Fibroblast of gingiva (primary cell): ENCODE data around the gene SLC39A6.
"Not testable (repeated sequence)": the region's sequence is repeated elsewhere in the genome, so short reads cannot be mapped to it uniquely, and the experiment has no call there.

ENCODE experiments used
- DNase-seq: peaks from one replicate; pipeline ENCODE4 v3.0.0-alpha.2; 2011; ENCODE audit warnings: low read depth

SLC39A6 gene

DNA sequence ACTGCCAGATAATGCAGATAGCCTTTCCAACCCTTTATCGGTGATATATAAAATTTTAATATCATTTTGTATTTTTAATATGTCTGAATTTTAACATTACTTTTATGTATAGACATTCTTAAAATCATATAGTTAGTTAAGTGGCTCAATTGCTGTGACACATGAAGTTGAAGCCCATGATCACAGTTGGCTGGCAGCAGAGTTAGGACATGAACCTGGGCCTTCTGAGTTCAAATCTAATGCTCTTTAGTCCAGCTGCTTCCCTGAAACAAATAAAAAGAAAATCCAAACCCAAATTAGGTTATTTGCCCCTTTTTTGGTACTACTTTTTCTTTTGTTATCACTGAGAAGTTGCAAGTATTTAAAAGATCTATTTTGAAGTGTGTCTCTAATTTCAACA is 6.1 kb upstream of the SLC39A6 start:
- DNase-seq, result no peak

DNA sequence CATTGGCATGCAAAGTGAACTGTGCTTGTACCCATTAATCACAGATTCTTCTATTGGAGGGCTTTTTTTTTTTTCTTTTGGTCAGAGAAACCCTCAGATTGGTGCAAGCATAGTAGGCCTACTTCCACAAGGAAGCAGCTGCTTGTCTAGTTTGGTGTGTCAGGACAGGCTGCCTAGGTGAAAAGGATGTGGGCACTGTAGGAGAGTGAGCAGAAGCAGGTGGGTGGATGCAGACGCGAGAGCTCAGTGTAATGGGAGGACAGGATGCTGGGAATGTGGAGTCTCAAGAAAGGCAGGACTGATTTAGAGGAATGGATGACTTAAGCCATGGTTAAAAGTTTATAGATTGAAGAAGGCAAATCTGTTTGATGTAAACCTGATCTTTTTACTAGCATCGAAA is 3.6 kb upstream of the SLC39A6 start:
- no peak for DNase-seq

DNA sequence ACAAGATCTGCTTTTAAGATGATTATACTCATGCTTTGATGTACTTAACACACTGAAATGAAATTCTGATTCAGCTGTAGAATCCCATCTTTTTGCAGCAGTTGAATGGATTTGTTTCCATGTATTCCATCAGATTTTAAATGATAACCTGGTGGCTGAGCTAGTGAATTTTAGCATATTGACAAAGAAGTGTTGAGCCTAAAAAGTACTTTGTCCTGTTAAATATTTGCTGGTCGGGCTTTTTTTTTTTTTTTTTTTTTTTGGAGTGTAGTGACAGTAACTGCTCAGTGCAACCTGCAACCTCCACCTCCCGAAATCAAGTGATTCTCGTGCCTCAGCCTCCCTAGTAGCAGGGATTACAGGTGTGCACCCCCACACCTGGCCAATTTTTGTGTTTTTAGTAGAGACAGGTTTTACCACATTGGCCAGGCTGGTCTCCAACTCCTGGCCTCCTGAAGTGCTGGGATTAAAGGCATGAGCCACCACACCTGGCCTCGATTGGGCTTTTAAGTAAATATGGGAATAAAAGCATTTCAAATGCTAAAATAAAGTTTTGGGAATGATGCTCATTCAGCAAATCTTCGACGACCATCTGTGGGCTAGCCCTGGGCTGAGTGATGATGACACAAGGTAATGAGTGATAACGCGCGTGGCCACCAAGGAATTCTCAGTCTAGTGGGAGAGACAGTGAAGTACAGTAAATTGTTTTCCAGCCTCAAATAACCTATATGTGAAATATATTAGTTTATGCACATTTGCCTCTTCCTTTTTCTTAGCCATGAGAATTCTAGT is 2.7 kb upstream of the SLC39A6 start:
- DNase-seq, result no peak

DNA sequence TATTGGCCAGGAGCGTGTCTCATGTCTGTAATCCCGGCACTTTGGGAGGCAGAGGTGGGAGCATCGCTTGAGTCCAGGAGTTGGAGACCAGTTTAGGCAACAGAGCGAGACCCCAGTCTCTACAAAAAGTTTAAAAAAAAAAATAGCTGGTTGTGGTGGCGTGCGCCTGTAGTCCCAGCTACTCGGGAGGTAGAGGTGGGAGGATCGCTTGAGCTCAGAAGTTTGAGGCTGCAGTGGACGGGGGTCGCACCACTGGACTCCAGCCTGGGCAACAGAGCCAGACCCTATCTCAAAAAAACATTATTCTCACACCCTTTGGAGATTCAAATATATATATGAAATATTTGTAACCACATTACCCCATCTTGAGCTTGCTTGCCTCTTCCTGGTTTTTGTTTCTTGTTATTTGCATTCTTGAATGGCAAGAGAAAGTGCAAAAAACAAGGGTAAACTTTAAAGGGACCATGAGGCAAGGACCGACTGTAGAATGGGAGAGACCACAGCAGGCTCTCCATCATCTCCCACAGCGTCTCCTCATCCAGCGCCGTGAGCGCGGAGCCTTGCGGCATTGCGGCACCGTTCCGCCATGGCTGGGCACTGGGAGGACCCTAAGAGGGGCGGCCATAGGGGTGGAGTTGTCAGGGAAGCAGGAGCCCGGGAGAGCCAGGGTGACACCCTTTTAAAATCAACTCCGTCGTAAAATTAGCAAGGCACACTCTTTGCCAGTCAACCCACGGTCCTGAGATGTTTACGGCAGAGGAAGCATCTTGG is 1.9 kb upstream of the SLC39A6 start:
- DNase-seq, result no peak

DNA sequence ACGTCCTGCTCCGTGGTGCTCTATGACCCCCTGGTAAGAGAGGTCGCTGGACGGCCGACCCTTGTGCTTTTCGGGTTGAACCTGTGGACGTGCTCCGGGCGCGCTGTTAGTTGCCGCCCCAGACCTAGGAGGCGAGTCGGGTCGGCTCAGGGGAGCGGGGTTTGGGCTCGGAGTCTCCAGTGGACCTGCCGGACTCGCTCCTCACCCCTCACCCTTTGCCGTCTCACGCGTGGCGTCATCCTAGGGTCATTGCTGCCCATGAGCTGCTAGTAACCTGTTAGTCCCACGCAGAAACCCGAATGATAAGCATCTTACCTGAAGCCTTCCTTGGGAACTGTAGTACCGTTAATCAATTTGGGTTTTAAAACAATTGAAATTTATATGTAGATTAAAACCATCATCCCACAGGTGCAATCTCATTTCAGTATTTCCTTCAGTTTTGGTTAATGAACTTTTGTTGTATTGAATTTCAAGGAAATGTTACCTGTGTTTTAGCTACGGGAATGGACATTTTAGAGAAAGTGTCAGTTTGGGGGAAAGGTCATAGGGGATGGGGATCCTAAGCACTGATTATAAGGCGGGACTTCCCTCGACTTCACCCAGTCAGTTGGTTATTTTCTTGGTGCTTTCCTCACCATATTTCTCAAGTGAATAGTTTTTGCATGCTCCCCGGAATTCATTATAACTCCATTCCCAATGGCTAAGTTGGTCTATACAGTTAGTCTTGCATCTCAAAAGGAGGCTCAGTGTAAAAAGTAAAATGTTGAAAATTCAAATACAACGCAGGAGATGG is 1.1 kb upstream of the SLC39A6 start:
- no peak for DNase-seq

DNA sequence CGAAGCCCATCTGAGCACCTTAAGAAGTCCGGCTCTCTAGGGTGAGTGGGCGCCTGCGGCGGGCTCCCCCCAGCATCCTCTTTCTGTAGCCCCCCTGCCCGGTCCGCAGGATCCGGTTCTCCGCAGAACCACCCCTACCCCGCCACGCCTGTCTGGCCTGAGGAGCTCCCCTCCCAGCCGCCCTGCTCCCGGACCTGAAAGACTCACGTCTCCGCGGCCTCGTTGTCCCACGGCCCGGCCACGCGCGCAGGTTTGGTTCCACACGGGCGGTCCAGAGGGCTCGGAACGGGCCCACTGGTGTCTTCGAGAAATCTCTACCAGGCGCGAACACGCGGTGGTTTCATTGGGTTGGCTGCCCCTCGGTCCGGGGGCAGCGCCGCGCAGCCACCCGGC is 237 bp downstream of the SLC39A6 start:
- DNase-seq, result no peak

DNA sequence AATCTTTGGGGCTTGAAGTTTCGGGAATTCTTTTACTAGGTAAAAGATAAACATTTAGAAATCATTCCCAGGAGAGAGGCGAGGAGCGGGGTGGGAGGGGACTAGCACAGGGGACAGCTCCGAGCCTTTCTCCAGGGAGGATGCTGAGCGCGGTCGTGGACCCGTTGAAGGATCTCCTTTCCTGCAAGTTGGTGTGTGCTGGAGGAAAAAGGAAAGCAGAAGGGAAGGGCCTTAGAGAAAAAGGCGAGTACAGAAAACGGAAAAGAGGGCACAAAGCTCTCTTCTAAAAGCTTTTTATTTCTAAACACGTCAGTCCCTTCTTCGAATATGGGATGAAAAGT is 640 bp downstream of the SLC39A6 start:
- DNase-seq, result peak; percentile 31

DNA sequence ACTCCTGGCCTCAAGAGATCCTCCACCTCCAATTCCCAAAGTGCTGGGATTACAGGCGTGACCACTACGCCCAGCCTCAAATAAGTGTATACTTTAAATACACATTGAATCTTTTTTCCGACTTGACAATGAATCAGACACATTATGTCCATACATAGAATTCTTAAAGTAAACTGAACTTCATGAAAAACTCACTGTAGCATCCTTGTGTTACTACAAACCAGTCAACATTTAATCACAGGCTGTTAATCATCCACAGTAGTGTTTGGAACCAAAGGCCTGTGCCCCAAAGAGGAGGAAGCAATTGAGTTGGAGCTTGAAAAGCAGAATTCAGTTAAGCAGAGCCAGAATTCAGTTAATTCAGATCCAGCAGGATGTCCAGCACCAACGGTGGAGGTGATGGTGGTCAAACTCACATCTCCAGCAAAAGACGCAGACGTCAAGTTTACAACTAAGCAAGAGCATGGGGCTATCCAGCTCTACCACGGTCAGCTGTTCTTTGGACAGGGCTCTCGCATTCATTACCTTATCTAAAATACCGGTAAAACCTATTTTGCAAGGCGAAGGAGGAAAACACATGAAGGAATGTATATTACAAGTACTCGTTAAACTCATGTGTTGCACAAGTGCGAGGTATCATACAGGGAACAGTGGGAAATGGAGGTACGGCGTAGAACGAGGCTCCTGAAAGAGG is 1.2 kb downstream of the SLC39A6 start:
- no peak for DNase-seq

DNA sequence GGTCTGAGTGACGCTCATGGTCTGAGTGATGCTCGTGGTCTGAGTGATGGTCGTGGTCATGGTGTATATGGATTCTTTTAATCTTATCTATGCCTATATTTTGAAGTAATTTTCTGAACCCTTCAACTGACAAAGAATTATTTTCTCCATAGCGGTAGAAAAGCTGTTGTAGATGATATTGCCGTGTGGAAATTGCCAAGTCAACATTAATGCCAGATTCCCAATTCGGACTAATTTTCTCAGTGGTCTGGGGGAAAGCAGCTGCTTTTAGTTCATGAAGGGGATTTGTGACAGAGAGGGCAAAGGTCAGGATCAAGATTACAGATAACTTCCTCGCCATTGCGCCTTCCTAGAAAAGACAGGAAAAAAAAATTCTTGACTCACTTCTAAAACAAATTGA is 2.5 kb downstream of the SLC39A6 start:
- DNase-seq, result no peak

DNA sequence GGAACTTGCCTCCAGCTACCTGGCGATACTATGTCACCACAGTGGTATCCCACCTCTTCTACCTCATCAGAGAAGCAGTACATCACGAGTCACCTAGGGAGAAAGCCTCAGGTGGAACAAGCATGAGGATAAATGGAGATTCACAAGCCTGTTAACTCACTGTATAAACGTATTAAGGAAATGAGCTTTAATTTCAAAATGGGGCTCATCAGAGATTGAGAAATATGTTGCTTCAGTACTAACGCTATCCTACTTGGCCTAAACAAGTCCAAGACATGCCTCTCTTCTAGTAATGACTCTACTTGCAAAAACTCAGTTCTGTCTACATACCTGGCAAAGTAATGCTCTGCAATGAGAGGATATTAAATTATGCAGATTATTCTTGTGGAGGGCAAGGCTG is 4.3 kb downstream of the SLC39A6 start:
- peak; percentile 3 for DNase-seq

DNA sequence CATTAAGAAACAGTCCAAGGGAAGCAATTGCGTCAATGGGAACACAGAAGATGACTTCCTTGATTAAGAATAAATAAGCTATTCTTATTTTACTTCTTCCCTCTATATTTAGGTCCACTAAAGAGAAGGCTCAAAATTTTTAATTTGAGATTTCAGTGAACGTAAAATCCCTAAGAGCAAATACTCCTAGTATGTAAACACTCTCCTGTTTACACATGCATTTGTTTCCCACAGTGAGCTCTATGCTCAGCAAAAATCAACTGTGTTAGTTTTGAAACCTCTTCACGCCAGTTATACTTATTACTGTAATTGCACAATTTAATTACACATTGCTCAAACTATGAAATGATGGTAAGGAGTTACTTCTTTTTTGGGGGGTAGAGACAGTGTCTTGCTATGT is 8.8 kb downstream of the SLC39A6 start:
- DNase-seq, result no peak

DNA sequence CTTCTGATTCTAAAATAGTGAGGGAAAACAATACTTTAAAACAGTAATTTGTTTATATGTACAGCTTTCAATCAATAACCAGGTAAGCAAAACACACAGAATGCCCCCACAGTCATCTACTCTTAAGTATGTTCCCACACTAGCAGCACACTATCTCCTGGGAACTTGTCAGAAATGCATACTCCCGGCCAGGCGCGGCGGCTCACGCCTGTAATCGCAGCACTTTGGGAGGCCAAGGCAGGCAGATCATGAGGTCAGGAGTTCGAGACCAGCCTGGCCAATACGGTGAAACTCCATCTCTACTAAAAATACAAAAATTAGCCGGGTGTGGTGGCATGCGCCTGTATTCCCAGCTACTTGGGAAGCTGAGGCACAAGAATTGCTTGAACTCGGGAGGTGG is 12.4 kb downstream of the SLC39A6 start:
- DNase-seq, result not testable (repeated sequence)

DNA sequence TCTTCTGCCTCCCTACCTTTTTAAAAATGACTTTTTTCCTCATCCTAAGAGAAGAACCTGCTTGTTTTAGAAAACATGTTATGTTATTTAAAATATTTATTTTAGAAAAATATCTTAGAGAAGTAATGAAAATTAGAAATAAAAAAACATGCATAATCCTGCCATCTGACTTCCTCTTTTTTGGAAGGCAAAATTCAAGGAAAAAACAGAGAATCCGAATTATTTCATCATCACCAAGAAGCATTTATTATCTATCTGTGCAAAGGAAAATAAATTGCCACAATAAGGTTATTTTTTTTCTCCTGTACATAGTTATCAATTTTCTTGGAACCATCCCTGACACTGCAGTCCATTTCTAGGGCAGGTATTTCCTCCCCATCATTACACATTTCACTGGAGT is 14.4 kb downstream of the SLC39A6 start:
- no peak for DNase-seq

DNA sequence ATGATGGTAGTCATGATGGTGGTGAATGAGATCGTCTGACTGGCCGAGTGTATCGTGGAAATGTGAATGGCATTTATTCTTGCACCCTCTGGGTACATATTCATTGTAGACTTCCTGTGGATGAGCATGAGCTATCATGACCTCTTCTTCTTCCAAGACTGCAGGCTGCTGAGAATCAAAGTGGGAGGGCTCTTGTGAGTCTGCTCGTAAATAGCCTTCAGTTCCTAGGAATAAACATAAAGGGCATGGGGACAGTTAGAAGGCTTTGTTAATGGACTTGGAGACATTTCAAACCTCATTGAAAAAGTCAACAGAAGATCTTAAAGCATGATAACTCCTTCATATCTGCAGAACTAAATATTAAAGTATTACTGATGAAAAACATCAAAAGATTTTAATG is 14.9 kb downstream of the SLC39A6 start:
- no peak for DNase-seq

DNA sequence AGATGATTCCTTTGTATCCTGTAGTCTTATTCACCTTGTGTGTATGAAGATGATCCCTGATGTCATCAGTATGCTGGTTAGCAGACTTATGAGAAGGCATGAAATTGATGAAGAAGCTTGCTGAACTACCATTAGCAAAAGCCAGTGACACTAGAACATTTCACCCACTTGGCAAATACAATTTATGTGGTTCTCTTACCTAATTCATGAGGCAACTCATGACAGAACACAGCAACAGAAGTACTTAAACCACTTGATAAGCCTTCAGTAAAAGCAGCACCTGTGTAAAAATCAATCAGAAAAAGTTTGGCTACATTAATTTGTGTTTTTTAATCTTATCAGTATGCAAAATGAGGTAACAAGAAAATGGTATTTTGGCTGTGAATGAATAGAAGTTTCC is 16.8 kb downstream of the SLC39A6 start:
- DNase-seq, result no peak

DNA sequence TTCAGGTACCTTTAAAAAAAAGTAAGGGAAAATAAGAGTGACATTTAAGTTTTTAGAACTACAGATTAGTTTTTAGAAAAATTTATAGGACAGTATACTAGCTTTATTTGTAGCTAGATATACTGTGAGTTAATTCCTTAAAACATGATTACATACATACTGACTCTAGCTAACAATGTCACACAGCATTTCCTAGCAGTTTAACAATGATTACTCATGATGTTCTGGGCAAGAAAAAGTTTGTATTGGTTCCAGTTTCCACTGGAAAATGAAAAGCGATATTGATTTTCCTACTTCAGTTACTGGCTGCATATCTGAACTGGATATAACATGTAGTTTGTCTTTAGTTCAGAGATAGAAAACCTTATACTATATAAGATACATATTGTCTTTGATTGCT is 19.4 kb downstream of the SLC39A6 start:
- DNase-seq, result no peak

DNA sequence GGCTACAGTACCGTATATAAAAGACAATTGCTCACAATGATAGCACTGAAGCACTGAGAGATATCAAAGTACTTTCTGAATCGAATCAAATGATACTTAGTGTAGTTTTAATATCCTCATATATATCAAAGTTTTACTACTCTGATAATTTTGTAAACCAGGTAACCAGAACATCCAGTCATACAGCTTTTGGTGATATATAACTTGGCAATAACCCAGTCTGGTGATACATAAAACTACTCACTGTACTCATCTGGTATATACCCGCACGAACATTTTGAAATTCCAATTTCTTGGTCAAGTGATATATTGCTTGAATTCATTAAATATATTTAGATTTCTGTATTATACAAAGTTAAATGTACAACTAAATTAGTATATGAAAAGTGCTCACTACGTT is 20.5 kb downstream of the SLC39A6 start:
- no peak for DNase-seq

DNA sequence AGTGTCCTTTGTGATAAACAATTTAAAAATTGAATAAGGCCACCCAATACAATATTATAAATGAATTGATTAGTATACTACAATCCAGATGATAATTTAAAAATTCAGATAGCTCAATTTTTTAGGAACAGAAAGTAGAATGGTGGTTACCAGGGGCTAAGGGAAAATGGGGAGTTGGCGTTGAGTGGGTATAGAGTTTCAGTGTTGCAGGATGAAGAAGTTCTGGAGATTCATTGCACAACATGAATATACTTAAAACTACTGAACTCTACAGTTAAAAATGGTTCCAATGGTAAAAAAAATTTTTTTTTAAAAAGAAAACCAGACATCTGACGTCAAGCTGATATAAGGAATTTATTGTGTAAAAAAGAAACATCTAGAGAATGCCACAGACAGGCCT is 20.9 kb downstream of the SLC39A6 start:
- no peak for DNase-seq

DNA sequence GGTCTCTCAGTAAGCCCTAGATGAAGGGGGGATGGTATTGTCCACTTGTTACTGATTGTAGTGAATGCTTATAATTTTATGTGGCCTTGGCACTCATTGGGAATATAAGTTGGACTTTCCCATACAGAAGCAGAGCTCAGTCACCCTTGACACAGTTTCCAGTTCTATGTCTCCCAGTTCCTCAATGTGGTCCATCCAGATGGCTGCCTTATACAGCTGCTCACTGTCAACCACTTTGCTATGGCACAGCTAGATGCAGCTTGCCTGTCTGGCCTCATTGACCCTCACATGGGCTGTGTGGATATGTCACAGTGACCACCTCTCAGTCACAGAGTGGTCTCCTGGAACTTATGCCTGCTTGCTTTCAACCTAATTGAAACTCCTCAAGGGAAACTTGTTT is 21.7 kb downstream of the SLC39A6 start:
- DNase-seq, result no peak

DNA sequence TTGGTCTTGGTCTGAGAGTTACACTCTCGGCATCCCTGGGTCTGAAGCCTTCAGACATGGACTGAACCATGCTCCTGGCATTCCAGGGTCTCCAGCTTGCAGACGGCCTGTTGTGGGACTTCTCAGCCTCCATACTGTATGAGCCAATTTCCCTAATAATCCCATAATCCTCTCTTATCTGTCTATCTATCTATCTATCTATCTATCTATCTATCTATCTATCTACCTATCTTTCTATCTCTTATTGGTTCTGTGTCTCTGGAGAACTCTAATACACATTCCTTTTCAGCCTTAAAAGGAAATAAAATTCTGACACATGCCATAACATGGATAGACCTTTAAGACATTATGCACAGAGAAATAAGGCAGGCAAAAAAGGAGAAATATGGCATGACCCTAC is 24.4 kb downstream of the SLC39A6 start:
- no peak for DNase-seq

DNA sequence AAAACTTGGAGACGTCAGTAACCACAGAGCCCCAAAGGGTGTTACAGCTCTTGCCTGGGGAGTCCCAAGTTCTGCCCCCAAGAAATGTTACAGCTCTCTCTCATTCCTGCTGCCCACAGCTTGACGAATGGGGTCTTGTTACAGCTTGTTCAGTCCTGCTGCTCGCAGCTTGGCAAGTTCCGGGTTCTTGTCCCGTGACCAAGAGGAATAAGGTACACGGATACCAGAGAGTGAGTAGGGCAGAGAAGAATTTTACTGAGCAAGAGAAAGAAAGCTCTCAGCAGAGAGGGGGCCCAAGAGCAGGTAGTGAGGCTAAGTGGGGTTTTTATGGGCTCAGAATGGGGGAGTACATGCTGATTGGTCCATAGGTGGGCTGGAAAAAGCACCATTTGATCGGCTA is 27.2 kb downstream of the SLC39A6 start:
- no peak for DNase-seq

DNA sequence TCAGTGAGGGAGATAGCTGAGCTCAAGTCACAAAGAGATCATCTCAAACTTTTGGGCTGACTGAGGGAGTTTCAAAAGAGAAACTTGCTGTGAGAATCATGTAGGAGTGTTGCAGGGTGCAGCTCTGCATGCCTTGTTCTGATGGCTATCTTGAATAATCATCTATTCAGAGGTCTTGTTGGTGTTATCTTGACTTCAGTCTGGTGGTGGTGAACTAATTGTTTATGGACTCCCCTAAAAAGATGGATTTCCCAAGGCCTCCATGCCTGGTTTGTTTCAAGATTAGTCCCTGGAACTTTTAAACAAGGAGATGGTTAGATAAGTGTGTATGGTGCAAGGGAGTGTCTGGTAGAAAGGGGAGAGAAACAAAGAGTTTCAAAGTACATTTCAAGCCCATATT is 29.8 kb downstream of the SLC39A6 start:
- DNase-seq, result no peak
